ENCODE measurements around the gene GM2A. TPM values are rescaled to one million over a fixed set of nuclear protein-coding genes. Genes with fewer than 3 reads are reported as not detected.

Gene GM2A
- total RNA-seq, 3 donors from 2014 or later (not counting 1 experiment from before 2014, with no cell fraction given), result 9.6 to 15.9 (median 15.6) TPM

- Mint-ChIP-seq H3K4me3 (no peak overlapping the region), H3K4me1 (peaks cover 16 to 29% of the 10 kb centered on the region in 2 donors), H3K9me3 (no peaks in the 10 kb centered on the region), H3K36me3 (no peaks in the 10 kb centered on the region), H3K27ac (no peak overlapping the region), H3K27me3 (ENCODE audit: low read depth in 2 of 2) (no peaks in the 10 kb centered on the region)
- H3K4me1 ChIP-seq (ENCODE audit: control insufficient read depth, insufficient read depth, low read length), result peaks cover 38% of the 10 kb centered on the region
- ATAC-seq (no peak), DNase-seq (no peak)
- intact Hi-C loops (cut with micrococcal nuclease), result loop anchor here (10.0 kb wide), 1 partner anchor 517 kb away; the partner anchor contains the start of gene G3BP1
- H3K27ac ChIP-seq (ENCODE audit: low read length), result peak overlapping the region; percentile 40
- TF ChIP-seq, protein P1, sequence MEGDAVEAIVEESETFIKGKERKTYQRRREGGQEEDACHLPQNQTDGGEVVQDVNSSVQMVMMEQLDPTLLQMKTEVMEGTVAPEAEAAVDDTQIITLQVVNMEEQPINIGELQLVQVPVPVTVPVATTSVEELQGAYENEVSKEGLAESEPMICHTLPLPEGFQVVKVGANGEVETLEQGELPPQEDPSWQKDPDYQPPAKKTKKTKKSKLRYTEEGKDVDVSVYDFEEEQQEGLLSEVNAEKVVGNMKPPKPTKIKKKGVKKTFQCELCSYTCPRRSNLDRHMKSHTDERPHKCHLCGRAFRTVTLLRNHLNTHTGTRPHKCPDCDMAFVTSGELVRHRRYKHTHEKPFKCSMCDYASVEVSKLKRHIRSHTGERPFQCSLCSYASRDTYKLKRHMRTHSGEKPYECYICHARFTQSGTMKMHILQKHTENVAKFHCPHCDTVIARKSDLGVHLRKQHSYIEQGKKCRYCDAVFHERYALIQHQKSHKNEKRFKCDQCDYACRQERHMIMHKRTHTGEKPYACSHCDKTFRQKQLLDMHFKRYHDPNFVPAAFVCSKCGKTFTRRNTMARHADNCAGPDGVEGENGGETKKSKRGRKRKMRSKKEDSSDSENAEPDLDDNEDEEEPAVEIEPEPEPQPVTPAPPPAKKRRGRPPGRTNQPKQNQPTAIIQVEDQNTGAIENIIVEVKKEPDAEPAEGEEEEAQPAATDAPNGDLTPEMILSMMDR (IDR thresholded peaks at IDR 0.05), result no peak
- H3K27me3 ChIP-seq (ENCODE audit: control insufficient read depth, insufficient read depth, low read length), result no peaks in the 10 kb centered on the region
- H3K4me3 ChIP-seq (ENCODE audit: low read length), result no peak overlapping the region
- peaks cover 7% of the 10 kb centered on the region for H3K36me3 ChIP-seq (ENCODE audit: control insufficient read depth, insufficient read depth, low read length)
- WGBS (ENCODE audit: insufficient coverage), result over 99% methylated on average over 7 of the region's 7 CpGs
- H3K9me3 ChIP-seq (ENCODE audit: control insufficient read depth, insufficient read depth, low read length), result no peaks in the 10 kb centered on the region
Measured at GRCh38 chr5:151258201-151258611, 5.2 kb downstream of the GM2A start.

DNA sequence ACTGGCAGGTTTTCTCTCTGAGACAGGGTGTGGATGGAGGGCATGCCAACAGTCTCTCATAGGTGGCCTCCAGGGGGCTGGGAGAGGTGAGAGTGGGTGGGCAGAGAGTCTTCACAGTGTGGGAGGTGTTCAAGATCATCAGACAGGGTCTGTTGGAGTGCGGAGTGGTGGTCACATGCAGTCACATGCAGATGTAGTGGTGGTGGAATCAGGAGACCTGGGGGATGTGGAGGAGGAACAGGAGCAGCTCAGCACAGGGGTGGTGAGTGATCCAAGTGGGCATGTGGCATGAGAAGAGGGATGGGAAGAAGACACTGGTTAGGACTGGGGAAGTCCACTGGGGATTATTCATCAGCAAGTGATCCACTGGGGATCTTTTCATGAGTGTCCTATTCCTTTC, 5.8 kb downstream of the GM2A start:
- no peak overlapping the region for H3K27ac Mint-ChIP-seq
- Histone ChIP-seq H3K9me3 (ENCODE audit: control insufficient read depth, insufficient read depth, low read length) (no peaks in the 10 kb centered on the region), H3K36me3 (ENCODE audit: control insufficient read depth, insufficient read depth, low read length) (peaks cover 7% of the 10 kb centered on the region), H3K4me1 (ENCODE audit: control insufficient read depth, insufficient read depth, low read length) (peaks cover 32% of the 10 kb centered on the region), H3K4me3 (ENCODE audit: low read length) (no peak overlapping the region), H3K27me3 (ENCODE audit: control insufficient read depth, insufficient read depth, low read length) (no peaks in the 10 kb centered on the region), H3K27ac (ENCODE audit: low read length) (no peak overlapping the region)
- ATAC-seq (no peak), DNase-seq (no peak)
- no peak overlapping the region for H3K4me3 Mint-ChIP-seq
- intact Hi-C loops (cut with micrococcal nuclease), result loop anchor here (10.0 kb wide), 1 partner anchor 516 kb away; the partner anchor contains the start of gene G3BP1
- no peaks in the 10 kb centered on the region for H3K9me3 Mint-ChIP-seq
- TF ChIP-seq, protein P1 (IDR thresholded peaks at IDR 0.05), result no peak
- WGBS (ENCODE audit: insufficient coverage), result 34% methylated on average over 1 of the region's 1 CpG
- no peaks in the 10 kb centered on the region for H3K27me3 Mint-ChIP-seq (ENCODE audit: low read depth in 2 of 2)
- peaks cover 10 to 23% of the 10 kb centered on the region in 2 donors for H3K4me1 Mint-ChIP-seq
- no peaks in the 10 kb centered on the region for H3K36me3 Mint-ChIP-seq

DNA sequence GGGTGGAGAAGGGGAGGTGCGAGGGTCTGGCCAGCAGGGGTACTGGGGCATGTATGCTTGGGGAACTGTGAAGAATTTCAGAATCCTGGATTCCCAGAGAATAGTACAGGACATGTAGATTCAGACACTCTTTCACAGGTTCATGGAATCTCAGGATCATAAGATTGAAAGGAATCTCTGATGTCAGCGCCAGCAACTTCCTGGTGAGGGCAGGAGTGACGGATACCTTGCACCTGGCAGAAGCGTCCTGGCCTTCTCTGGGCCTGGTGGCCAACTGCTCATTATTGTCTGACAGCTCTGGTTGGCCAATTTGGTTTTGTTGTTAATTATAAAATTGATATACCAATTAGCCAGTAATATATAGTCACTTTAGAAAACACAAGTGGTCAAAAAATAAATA, 6.9 kb downstream of the GM2A start:
- H3K9me3 Mint-ChIP-seq, result no peaks in the 10 kb centered on the region
- no peak overlapping the region for H3K27ac Mint-ChIP-seq
- no peak overlapping the region for H3K4me3 Mint-ChIP-seq
- no peak overlapping the region for H3K27ac ChIP-seq (ENCODE audit: low read length)
- peaks cover 4 to 20% of the 10 kb centered on the region in 2 donors for H3K4me1 Mint-ChIP-seq
- H3K4me3 ChIP-seq (ENCODE audit: low read length), result no peak overlapping the region
- TF ChIP-seq, protein P1 (IDR thresholded peaks at IDR 0.05), result no peak
- intact Hi-C loops (cut with micrococcal nuclease), result loop anchor here (10.0 kb wide), 1 partner anchor 515 kb away; the partner anchor contains the start of gene G3BP1
- no peaks in the 10 kb centered on the region for H3K9me3 ChIP-seq (ENCODE audit: control insufficient read depth, insufficient read depth, low read length)
- no peak for DNase-seq
- H3K27me3 Mint-ChIP-seq (ENCODE audit: low read depth in 2 of 2), result no peaks in the 10 kb centered on the region
- peaks cover 7% of the 10 kb centered on the region for H3K36me3 ChIP-seq (ENCODE audit: control insufficient read depth, insufficient read depth, low read length)
- 96% methylated on average over 4 of the region's 4 CpGs for WGBS (ENCODE audit: insufficient coverage)
- no peaks in the 10 kb centered on the region for H3K27me3 ChIP-seq (ENCODE audit: control insufficient read depth, insufficient read depth, low read length)
- H3K36me3 Mint-ChIP-seq, result no peaks in the 10 kb centered on the region
- H3K4me1 ChIP-seq (ENCODE audit: control insufficient read depth, insufficient read depth, low read length), result peaks cover 31% of the 10 kb centered on the region
- ATAC-seq, result no peak

DNA sequence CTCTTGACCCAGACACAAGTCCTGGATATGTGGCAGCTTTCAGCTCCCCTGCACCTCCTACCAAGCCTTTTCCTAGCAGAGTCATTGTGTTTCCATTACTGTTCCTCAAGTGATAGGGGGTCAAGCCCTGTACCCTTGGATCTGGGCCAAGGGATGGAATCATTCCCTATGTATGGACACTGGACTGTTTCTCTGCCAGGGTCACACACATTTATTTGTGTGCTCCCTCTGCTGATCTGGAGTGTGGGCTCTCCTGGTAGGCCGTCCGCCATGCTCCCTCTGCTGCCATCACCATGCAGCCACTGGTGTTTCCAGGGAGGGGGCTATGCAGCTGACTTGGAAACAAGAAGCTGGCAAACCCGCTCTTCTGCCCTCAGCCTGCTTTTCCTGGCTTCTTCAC, 9.5 kb downstream of the GM2A start:
- Mint-ChIP-seq H3K9me3 (no peaks in the 10 kb centered on the region), H3K4me3 (no peak overlapping the region), H3K36me3 (no peaks in the 10 kb centered on the region), H3K4me1 (peaks cover 4 to 7% of the 10 kb centered on the region in 2 donors), H3K27me3 (ENCODE audit: low read depth in 2 of 2) (no peaks in the 10 kb centered on the region), H3K27ac (no peak overlapping the region)
- Histone ChIP-seq H3K36me3 (ENCODE audit: control insufficient read depth, insufficient read depth, low read length) (peaks cover 19% of the 10 kb centered on the region), H3K27ac (ENCODE audit: low read length) (no peak overlapping the region), H3K4me1 (ENCODE audit: control insufficient read depth, insufficient read depth, low read length) (peaks cover 14% of the 10 kb centered on the region), H3K27me3 (ENCODE audit: control insufficient read depth, insufficient read depth, low read length) (no peaks in the 10 kb centered on the region), H3K4me3 (ENCODE audit: low read length) (no peak overlapping the region), H3K9me3 (ENCODE audit: control insufficient read depth, insufficient read depth, low read length) (no peaks in the 10 kb centered on the region)
- ATAC-seq (no peak), DNase-seq (no peak)
- WGBS (ENCODE audit: insufficient coverage), result 93% methylated on average over 3 of the region's 3 CpGs
- TF ChIP-seq, protein P1 (IDR thresholded peaks at IDR 0.05), result no peak
- intact Hi-C loops (cut with micrococcal nuclease), result no loop called here
